Choroid plexus epithelial cell (primary cell): ENCODE measurements around the gene ABCA8.

Experiments used
- DNase-seq: peaks from one replicate; pipeline ENCODE4 v3.0.0-alpha.2; 2010; ENCODE audit warnings: low read depth
- H3K4me3 ChIP-seq: 2 replicates; pipeline ENCODE4 v1.5.1; 2011; ENCODE audit warnings: low read depth, mild to moderate bottlenecking, control low read depth, low read length, moderate library complexity
- CTCF ChIP-seq: conservative IDR thresholded peaks from 2 replicates; pipeline ENCODE4 v1.5.1; 2011; ENCODE audit warnings: low read depth, mild to moderate bottlenecking, control low read depth, inconsistent platforms, low read length, moderate library complexity

Gene ABCA8

GRCh38 chr17:68867759-68868516 lies 87.3 kb downstream of the ABCA8 start:
- TF ChIP-seq CTCF = no peak
- no peak overlapping the region for H3K4me3 ChIP-seq
- DNase-seq = no peak

GRCh38 chr17:68865584-68865983 lies 89.6 kb downstream of the ABCA8 start:
- no peak overlapping the region for H3K4me3 ChIP-seq
- DNase-seq = no peak
- no peak for TF ChIP-seq CTCF

- DNase-seq = no peak
- no peak for TF ChIP-seq CTCF
- H3K4me3 ChIP-seq = no peak overlapping the region
Measured at GRCh38 chr17:68863091-68863652, 92.0 kb downstream of the ABCA8 start.

GRCh38 chr17:68861602-68862001 lies 93.6 kb downstream of the ABCA8 start:
- DNase-seq = no peak
- TF ChIP-seq CTCF = no peak
- no peak overlapping the region for H3K4me3 ChIP-seq

GRCh38 chr17:68860941-68861340 lies 94.3 kb downstream of the ABCA8 start:
- no peak overlapping the region for H3K4me3 ChIP-seq
- no peak for TF ChIP-seq CTCF
- no peak for DNase-seq

- no peak for TF ChIP-seq CTCF
- DNase-seq = no peak
- no peak overlapping the region for H3K4me3 ChIP-seq
Measured at GRCh38 chr17:68854452-68854851, 100.7 kb downstream of the ABCA8 start.

GRCh38 chr17:68853439-68853838 lies 101.8 kb downstream of the ABCA8 start:
- TF ChIP-seq CTCF = no peak
- H3K4me3 ChIP-seq = no peak overlapping the region
- no peak for DNase-seq
